HT1080 (cell line): ENCODE measurements around the gene NAMPT. TPM values are rescaled to one million over a fixed set of nuclear protein-coding genes. Genes with fewer than 3 reads are reported as not detected.
"Not testable (repeated sequence)": the region's sequence is repeated elsewhere in the genome, so short reads cannot be mapped to it uniquely, and the experiment has no call there.

ENCODE experiments used
- DNase-seq: peaks from one replicate; pipeline ENCODE4 v3.0.0-alpha.2; 2015; ENCODE audit warnings: low read depth
- total RNA-seq: library from RNA; depleted of rRNA; stranded (reverse); fragments of >200 nt; shearing (Covaris generic); gene quantifications from 2 replicates; pipeline ENCODE4 v1.2.3, GENCODE V29; 2014

NAMPT gene
- total RNA-seq, 1 experiment from 2014 or later = 67.0 TPM

DNA sequence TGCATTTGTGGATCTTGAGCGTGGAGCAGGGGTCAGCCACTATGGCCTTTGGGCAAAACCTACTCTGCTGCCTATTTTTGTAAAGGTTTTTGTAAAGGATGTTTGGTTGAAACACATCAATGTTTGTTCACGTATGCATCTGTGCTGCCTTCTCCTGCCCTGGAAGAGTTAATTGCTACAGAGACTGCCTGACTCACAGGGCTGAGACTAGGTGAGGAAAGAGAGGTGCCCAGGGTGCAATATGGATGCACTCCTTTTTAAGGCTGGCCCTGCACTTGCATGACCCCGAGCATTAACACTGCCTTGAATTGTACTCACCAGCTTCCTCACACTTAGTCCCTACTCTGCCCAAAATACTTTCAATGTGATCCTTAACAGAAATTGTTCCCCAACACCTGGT lies 20.9 kb upstream of the NAMPT start:
- no peak for DNase-seq

DNA sequence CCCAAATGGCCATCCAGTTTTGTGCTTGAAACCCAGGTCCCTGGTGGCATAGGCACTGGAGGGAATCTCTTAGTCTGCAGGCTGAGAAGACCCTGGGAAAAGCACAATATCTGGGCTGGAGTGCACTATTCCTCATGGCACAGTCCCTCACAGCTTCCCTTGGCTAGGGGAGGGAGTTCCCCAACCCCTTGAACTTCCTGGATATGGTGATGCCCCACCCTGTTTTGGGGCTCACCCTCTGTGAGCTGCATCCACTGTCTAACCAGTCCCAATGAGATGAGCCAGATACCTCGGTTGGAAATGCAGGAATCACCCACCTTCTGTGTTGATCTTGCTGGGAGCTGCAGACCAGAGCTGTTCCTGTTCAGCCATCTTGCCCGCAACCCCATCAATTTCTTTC lies 19.8 kb upstream of the NAMPT start:
- no peak for DNase-seq

DNA sequence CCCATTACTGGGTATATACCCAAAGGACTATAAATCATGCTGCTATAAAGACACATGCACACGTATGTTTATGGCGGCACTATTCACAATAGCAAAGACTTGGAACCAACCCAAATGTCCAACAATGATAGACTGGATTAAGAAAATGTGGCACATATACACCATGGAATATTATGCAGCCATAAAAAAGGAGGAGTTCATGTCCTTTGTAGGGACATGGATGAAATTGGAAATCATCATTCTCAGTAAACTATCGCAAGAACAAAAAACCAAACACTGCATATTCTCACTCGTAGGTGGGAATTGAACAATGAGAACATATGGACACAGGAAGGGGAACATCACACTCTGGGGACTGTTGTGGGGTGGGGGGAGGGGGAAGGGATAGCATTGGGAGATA lies 13.8 kb upstream of the NAMPT start:
- DNase-seq = not testable (repeated sequence)

DNA sequence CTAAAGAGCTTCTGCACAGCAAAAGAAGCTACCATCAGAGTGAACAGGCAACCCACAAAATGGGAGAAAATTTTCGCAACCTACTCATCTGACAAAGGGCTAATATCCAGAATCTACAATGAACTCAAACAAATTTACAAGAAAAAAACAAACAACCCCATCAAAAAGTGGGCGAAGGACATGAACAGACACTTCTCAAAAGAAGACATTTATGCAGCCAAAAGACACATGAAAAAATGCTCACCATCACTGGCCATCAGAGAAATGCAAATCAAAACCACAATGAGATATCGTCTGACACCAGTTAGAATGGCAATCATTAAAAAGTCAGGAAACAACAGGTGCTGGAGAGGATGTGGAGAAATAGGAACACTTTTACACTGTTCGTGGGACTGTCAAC lies 13.4 kb upstream of the NAMPT start:
- DNase-seq = not testable (repeated sequence)

DNA sequence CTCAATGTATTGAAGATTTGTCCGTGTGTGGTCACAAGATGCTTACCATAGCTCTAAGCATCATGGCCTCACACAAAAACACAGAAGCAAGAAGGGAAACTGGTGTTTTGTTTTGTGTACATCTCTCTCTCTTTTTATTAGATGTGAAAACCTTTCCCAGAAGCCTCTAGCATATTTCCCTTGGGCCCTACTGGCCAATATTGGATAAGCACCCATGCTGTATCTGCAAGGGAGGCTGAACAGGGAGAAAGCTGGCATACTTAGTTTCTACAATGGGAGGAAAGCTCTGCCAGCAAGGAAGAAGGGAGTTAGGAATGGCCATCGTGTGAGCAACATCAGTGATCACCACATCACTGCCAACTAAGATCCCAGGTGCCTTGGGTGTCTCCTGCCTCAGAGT lies 9.6 kb upstream of the NAMPT start:
- DNase-seq = no peak

DNA sequence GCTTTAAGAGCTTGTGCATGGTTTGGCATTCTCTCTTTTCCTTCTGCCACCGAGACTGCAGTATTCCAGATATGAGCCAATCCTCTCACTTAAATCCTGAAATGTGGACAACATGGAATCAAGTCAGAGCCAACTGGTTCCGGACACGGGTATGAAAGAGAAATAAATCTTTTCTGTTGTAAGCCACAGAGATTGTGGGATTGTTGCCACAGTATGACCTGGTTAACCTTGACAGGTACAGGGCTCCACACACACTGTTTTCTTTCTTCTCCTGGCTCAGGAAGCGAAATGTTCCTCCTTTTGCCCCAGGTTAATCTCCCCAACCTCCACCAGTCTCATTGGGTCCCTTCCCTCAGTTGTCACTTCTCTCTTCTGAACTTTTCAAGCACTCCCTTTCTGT lies 6.5 kb upstream of the NAMPT start:
- no peak for DNase-seq

DNA sequence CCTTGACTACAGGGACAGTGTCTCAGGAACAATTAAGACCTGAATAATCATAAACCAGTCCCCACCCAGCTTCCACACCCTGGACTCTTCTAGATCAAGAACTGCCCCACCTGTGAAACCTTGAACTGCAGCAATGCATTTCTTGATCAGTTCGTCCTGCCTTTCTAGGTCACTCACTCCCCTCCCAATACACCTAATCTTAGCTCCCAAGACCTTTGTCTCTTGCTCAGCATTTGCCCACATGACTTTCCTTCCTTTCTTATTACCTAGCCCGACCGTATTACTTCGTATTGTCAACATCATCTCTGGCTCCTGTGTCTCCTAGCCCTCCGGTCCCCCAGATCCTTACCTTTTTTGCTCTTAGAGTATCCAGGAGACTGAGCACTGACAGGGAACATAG lies 5.5 kb upstream of the NAMPT start:
- no peak for DNase-seq

DNA sequence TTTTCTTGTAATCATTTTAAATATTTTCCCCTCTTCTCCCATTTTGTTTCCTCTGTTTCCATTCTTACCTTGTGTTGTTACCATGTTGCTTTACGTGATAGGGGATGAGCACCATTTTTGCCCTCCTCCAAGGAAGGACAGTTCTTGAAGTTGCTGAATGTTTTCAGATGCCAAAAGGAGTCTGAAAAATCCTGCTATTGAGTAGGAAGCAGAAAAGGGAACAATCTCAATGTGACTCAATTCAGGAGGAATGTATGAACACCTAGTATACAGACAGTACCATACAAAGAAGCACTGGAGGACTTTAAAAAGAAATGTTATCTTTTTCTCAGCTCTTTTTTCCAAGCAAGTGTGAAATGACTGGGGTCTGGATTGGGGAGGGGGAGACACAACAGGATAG lies 5.1 kb upstream of the NAMPT start:
- DNase-seq = no peak

DNA sequence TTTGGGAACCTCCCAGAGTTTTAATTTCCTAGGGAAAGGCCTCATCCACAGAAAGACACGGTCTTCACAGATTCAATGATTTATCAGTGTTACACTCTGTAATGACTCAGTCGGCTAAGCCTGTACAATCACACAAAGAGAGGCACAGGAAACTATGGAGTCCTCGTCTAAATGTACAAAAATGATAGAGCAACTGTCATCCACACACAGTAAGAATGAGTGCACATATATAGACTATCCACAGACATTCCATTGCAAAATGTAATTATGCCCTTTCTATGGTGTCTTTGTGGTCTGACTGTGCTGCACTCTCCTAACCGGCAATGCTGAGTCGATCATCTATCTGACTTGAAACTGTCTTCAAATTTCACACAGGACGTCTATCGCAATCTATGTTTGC lies 3.5 kb upstream of the NAMPT start:
- DNase-seq = no peak

DNA sequence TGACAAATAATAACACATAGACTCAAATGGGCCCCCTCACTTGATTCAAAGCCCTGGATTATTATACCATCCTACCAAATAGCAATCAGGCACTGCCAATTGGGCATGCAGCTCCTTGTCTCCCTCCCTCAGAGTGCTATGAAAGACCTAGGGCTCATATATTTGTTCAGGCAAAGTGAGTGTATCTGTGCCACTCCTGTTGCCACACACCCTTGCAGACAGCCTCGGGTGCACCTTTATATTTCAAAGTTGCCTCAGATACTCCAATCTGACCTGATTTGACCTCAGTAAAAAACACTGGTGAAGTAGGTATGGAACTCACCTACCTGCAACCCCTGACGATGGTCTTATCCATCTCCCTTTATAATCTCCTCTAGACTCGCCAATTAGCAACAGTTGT lies 3.0 kb upstream of the NAMPT start:
- DNase-seq = no peak

DNA sequence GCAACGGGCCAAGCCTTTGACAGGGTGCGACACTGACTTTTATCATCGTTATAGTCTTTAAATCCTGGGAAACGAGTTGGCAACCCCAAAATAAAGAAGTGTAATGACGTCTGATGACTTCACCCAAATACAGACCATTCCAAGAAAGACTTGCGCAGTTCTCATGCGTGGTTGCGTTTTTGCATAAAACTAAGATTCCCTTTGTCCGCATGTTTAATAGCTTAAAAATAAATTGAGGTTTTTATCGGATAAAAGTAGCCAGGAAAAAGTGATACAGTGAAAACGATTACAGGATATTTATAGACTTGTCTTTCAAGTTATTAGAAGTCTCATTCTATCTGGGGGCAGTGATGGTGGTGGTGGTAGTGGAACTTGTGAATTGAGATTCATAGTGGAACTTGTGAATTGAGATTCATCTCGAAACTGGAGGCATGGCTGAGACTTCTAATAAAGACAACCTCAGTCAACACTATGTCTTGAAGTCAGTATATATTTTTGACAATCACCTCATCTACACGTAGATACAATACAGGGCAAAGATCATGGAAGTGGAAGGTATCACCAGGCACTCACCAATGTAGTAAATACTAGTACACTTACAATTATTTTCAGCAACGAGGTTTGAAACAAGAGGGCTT lies 1.2 kb upstream of the NAMPT start:
- no peak for DNase-seq

DNA sequence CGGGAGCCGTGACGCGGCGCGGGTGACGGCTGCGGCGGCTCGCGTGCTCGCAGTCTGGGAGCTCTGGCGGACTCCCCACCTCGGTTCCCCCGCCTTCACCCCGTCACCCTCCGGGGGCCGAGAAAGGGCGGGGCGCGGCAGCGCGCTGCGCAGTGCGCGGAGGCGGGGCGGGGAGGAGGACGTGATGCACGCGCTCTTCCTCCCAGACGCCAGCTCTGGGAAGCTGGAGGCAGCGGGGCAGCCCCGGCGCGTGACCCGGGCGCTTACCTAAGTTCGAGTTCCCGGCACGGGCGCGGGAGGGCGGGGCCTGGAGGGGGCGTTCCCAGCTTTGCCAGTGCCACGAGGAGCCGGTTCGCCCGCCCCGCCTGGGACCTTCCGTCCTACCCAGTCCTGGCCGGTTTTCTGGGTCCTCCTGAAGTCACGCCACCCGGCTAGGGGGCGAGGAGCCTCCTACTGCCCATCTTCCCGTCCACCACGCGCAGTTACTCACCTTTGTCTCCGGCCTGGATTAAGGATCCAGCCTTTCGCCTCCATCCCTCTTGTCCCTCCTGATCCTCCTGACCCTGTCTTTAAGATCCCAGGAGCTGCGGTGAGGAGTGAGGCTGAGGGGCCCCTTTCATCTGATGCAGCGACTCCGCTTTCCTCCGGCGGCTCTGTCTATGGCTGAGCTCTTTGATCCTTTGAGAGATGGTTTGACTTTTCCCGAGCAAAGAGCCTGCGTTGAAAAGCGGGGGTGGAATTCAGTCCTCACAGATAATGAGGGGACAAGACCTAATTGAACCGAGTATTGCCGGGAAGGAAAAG lies 470 bp upstream of the NAMPT start:
- peak; percentile 99 for DNase-seq

DNA sequence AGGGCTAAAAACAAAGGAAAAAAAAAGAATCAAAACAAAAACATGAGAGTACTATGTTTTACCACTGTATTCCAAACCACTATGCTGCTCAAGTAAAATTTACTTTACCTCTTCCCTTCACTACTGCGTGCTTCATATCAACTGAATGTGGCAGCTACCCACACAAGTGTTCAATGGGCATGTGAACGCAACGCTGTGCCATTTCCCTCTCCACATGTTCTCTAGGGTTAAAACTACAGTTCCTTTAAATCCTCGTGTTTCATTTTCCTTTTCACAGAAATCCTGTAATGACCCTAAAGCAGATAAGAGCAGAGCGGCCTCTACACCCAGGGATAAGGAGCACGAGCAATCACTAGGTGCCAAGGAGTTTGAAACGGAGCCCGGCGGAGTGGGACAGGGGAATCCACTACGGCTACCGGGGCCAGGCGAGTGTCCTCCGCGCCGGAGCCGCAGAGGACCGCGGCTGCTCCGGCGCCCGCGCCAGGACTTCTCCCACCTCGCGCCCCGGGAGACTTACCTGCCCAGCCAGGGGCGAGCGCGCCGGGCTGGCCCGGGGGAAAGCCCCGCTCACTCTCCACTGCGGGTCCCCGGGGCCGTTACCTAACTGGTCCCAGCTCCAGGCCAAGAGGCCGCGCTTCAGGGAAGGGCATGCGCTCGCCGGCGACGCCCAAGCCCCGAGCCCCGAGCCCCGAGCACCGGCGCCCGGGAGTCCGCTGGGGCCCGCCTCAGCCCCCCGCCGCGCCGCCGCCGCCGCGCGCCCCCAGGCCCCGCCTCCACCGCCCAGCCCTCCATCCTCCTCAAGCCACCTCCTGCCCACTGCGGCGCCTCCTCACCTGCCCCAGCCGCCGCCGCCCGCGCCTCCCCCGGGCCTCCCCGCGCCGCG lies 711 bp downstream of the NAMPT start:
- DNase-seq = peak; percentile 48

DNA sequence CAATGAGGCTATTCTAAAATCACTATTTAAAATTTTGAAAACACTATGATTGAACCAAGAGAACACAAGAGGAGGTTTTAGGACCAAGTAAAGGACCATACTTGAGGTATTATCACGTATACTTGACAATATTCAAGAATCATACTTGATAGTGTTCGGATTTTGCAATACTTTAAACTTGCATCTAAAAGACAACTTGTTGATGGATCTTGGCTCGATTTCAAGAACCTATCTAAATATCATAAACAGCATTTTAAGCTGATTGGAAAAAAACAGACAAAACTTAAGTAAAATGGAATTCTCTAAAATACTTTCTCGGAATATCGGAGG lies 1.3 kb downstream of the NAMPT start:
- no peak for DNase-seq

DNA sequence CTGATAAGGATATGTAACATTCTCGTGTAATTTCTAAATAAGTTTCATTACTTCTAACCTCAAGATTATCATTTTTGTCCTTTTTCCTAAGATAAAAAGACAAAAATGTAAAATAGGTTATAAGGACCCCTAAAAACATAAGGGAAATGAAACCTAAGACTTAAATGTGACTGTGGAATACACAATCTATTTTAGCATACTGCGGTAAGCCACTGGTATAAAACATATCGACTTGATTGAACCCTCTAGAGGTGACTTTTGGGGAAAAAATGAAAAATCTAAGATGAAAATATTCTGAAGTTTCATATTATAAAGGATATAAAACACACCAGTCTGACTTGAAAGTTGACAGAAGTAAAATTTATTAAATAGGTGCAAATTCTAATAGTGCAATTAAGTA lies 1.9 kb downstream of the NAMPT start:
- no peak for DNase-seq

DNA sequence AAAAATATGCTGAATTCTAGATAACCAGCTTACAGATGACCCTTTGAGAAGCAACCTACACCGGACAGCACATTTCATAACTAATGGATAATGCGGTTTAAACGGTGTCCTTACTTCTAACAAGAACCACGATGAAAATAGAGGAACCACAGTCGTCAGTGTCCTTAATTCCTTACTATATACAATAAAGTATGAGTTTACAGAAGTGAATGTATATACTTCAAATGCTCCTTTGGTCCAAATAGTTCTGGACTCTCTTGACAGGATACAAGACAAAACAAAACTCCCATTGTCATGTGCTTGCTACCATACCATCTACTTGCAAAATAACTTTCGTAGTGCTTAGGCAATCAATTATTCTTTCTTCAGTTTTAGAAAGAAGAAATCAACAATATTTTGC lies 2.4 kb downstream of the NAMPT start:
- DNase-seq = no peak

DNA sequence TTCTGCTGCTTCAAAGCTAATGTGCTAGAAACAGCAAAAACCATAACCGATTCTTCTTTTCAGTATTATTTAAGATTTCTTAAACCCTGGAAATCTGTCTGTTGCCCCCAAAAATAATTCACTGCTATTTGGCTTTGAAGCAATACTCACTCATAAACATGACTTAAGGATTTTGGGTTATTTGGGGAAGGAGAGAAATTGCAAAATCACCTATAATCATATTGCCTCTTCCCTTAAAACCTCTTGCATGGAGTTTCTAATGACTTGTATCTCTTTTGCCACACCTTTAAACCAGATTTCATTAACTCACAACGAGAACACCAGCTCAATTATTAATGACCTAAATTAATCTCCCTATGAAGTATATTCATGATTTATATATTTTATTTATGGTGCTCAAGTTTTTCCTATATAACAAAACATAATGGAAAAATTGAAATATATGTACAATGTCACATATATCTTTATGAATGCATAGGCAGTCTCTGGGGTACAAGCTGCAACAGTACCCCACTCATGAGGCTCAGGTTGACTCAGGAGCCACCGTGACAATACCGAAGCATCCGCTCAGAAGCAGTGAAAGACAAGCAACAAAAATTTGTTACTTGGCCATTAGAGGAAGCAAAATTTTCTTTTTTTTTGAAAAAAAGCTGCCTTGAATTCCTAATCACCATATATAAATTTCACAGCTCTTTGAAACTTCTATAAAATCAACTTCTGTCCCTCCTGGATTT lies 3.0 kb downstream of the NAMPT start:
- no peak for DNase-seq

DNA sequence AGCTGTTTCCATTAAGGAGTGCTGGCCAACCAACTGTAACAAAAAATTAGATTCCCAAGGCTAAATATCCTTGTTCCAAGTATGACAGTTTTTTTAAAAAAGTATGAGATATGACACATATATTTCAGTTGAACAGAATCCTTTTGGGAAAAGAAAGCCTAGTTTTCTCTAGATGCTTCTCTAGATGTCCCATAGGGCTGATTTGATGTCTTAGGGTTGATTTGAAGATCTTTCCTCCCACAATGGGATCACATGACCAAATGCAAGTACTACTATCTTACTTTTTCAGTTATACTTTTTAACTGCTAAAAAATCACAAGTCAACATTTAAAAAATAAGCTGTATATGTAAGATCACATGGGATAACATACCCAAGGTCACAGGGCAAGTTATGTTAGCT lies 3.7 kb downstream of the NAMPT start:
- no peak for DNase-seq

DNA sequence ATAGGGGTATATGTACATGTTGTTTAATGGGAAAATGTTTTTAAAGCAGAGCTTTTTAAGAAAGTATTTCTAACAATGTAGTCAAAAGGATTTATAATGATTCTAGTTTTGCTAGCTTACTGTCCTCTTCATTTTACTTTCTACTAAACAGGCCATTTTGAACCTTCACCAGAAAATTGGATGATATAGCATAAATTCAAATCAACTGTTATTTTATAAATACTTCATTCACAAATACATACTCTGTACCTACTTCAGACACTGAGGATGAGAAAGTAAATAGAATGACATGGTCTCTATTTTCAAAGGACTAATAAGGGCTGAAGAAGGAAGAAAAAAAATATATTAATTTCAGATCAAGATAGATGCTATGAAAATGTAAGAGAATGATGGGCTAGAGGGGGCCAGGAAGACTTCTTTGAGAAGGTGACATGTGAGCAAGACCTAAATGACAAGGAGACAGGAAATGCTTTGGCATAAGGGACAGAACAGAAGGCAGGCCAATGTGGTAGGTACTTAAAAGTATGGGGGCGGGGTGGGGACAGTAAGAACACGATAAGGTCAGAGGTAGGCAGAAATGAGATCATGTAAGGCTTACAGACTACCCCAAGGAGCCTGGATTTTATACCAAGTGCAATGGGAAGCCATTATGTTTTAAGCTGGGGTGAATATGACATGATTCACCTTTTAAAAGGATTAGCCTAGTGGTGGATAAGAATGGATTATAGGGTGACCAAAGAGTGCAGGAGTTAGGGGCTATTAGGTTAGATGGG lies 5.2 kb downstream of the NAMPT start:
- no peak for DNase-seq

DNA sequence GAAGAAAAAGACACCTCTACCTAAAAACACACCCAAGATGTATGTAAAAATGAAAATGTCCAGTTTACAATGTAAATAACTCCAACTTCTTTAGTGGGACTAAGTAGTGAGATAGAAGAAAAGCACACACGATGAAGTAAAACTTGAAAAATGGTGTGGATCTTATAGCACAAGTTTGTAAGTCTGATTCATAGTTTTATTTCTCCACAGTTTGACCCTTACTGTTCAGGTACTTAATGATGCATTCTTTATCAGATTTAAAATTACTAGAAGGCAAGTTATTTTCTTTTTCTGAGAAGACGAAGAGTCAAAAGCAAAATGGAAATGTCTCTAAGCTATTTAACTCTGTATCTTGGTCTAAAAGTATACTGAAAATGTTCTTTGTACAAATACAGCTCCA lies 6.1 kb downstream of the NAMPT start:
- DNase-seq = no peak

DNA sequence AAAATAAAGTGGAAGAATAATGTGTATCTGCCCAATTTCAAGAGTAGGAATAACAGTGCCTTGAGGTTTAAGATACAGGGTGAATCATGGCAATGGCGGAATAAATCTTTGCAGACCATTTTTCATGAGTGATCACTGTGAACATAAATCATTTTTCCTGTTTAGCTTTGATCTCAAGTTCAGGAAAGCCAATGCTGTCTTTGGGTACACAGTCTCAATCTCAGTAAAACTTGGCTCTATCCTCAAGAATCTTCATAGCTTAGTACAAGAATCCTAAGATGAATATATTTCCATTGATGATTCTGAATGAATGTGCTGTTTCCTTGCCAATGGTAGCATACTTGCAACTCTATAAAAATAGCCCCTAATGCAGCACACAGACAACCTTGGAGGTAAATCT lies 6.8 kb downstream of the NAMPT start:
- no peak for DNase-seq
